Progenitor cell of endocrine pancreas (in vitro differentiated cells): Measurements from ENCODE around the gene PTPRC. TPM values are rescaled to one million over a fixed set of nuclear protein-coding genes. Genes with fewer than 3 reads are reported as not detected.

ENCODE experiments used
- DNase-seq: peaks from one replicate; pipeline ENCODE4 v3.0.0; 2021; ENCODE audit warnings: low spot score; ENCODE audit not compliant: unreplicated experiment
- H3K27ac Mint-ChIP-seq: 2 replicates; pipeline ENCODE4 v1.8.0; 2021; ENCODE audit warnings: mild to moderate bottlenecking, moderate library complexity, mixed read lengths
- H3K27me3 Mint-ChIP-seq: 2 replicates; pipeline ENCODE4 v1.8.0; 2021; ENCODE audit warnings: mixed read lengths
- H3K36me3 Mint-ChIP-seq: 2 replicates; pipeline ENCODE4 v1.8.0; 2022; ENCODE audit warnings: mixed read lengths; ENCODE audit not compliant: insufficient read depth
- H3K4me1 Mint-ChIP-seq: 2 replicates; pipeline ENCODE4 v1.8.0; 2021; ENCODE audit warnings: low read depth, mixed read lengths
- H3K4me3 Mint-ChIP-seq: 2 replicates; pipeline ENCODE4 v1.8.0; 2021; ENCODE audit warnings: low read depth, mild to moderate bottlenecking, moderate library complexity, mixed read lengths
- H3K9me3 Mint-ChIP-seq: 2 replicates; pipeline ENCODE4 v1.8.0; 2021; ENCODE audit warnings: low read depth, mixed read lengths
- total RNA-seq: library from RNA; stranded (reverse); gene quantifications from 2 replicates; pipeline ENCODE4 v1.2.1, GENCODE V29; 2021
- TF ChIP-seq, protein P1 (sequence below): fragments of 200-600 bp; sonication (generic); IDR thresholded peaks from one replicate; pipeline ENCODE4 v1.5.0; 2021; ENCODE audit warnings: antibody characterized with exemption, mild to moderate bottlenecking; ENCODE audit not compliant: unreplicated experiment

PTPRC gene
- total RNA-seq, 1 donor from 2014 or later: not detected

DNA sequence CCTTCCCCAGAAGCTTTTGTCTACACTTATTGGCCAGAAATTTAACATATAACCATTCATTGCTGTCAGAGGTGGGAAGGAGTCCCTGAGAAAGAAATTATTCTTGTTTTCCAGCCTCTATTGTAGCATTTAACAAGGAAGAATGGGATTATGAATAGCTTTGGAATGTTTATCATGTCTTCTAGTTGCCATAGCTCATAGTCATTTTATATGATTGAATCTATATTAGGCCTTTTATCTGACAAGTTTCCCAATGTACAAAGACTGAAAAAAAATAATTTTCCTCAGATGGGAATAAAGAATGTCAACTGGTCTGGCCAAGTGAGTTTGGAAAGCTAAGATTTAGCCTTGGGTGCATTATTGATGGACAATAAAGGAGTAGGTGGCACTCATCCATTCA lies 28.3 kb downstream of the PTPRC start:
- Mint-ChIP-seq H3K27me3 (no peaks in the 10 kb centered on the region), H3K27ac (no peak overlapping the region), H3K36me3 (no peaks in the 10 kb centered on the region), H3K9me3 (no peaks in the 10 kb centered on the region), H3K4me1 (no peaks in the 10 kb centered on the region), H3K4me3 (no peak overlapping the region)
- TF ChIP-seq, protein P1, sequence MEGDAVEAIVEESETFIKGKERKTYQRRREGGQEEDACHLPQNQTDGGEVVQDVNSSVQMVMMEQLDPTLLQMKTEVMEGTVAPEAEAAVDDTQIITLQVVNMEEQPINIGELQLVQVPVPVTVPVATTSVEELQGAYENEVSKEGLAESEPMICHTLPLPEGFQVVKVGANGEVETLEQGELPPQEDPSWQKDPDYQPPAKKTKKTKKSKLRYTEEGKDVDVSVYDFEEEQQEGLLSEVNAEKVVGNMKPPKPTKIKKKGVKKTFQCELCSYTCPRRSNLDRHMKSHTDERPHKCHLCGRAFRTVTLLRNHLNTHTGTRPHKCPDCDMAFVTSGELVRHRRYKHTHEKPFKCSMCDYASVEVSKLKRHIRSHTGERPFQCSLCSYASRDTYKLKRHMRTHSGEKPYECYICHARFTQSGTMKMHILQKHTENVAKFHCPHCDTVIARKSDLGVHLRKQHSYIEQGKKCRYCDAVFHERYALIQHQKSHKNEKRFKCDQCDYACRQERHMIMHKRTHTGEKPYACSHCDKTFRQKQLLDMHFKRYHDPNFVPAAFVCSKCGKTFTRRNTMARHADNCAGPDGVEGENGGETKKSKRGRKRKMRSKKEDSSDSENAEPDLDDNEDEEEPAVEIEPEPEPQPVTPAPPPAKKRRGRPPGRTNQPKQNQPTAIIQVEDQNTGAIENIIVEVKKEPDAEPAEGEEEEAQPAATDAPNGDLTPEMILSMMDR: no peak
- DNase-seq: no peak

DNA sequence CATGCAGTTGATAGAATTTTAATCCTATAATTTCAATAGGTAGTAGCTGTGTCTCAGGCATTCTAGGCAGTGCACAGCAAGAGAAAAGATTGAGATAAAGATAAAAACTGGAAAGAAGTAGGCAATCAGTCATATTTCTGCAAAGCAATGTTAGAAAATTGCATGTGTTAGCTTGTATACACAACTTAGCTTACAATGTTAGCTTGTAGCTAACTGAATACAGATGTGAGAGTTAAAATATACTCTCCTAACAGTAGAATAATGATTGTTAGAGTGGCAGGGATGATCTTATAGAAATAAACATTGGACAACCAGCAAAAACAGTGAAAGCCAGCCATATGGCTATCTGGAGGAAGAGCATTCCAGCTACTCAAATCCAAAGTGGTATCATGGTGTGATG lies 29.0 kb downstream of the PTPRC start:
- Mint-ChIP-seq H3K4me3 (no peak overlapping the region), H3K27ac (no peak overlapping the region), H3K36me3 (no peaks in the 10 kb centered on the region), H3K27me3 (no peaks in the 10 kb centered on the region), H3K9me3 (no peaks in the 10 kb centered on the region), H3K4me1 (no peaks in the 10 kb centered on the region)
- TF ChIP-seq, protein P1: no peak
- DNase-seq: no peak

DNA sequence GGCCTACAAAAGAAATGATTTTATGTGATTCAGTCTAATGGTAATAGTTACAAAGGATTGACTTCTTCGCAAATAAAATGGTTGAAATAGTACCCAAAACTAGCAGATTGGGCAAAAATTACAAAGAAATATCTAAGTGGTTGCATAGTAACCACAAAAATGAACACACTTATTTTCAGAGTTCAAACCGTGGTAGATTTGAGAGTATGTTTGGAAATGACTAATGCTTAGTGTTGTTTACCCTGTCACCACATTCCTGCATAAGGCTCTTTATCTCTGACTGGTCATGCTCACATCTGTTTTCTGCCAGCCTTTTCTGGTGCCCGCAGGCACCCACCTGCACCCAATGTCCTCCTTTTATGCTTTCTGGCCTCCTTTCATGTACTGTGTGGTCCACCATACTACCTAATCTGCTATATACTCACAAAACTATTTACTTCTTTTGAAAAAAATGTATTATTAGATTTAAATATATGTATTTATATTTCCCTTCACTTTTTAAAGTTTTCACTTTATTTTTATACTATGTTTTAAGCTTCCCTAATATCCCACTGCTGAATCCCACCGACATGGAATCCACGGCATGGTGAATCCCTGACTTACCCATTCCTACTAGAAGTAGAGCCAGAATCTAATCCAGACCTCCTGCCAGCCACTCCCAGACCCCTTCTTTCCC lies 30.3 kb downstream of the PTPRC start:
- Mint-ChIP-seq H3K36me3 (no peaks in the 10 kb centered on the region), H3K27me3 (no peaks in the 10 kb centered on the region), H3K4me3 (no peak overlapping the region), H3K27ac (no peak overlapping the region), H3K9me3 (no peaks in the 10 kb centered on the region), H3K4me1 (no peaks in the 10 kb centered on the region)
- no peak for DNase-seq
- TF ChIP-seq, protein P1: no peak

DNA sequence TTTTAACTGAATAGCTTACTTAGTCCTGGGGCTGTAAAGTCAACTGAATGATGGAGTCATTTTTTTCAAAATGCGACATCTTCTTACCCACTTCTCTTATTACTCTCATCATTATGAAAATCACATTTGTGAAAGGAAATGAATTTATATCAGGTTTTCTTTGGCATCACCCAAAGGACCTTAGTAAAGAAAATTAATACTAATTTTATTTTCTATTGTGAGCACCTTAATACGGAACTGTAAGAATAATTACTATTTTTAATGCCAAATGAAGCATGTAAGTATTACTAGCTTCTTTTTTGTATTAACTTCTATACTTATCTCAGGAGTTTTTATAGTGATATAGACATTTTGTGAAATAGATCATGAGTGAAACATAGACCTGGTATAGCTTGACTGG lies 30.9 kb downstream of the PTPRC start:
- Mint-ChIP-seq H3K36me3 (no peaks in the 10 kb centered on the region), H3K27me3 (no peaks in the 10 kb centered on the region), H3K27ac (no peak overlapping the region), H3K9me3 (no peaks in the 10 kb centered on the region), H3K4me3 (no peak overlapping the region), H3K4me1 (no peaks in the 10 kb centered on the region)
- DNase-seq: no peak
- TF ChIP-seq, protein P1: no peak

DNA sequence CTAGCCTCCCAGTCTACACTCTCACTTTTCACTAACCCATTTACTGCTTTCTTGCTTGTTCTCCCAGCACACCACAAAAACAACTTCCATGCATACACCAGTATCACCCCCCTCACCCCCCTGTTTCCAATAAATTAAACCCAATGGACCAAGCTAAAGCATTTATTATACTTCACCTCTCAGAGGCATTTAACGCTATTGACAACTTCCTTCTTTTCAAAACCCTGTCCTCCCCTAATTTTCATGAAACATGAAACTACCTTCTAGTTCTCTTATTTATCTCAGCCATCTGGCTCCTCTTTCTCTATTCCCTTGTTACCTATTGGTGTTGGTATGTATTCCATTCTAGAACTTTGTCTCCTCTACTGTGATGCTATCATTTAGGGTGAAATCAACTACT lies 32.3 kb downstream of the PTPRC start:
- no peak overlapping the region for H3K4me3 Mint-ChIP-seq
- H3K27me3 Mint-ChIP-seq: no peaks in the 10 kb centered on the region
- H3K36me3 Mint-ChIP-seq: no peaks in the 10 kb centered on the region
- TF ChIP-seq, protein P1: no peak
- H3K4me1 Mint-ChIP-seq: no peaks in the 10 kb centered on the region
- H3K27ac Mint-ChIP-seq: no peak overlapping the region
- DNase-seq: no peak
- H3K9me3 Mint-ChIP-seq: no peaks in the 10 kb centered on the region
